Fibroblast of upper back skin (primary cell): ENCODE results near the gene CAPN5.
A peak's percentile ranks its signal among the peaks of the same experiment; 100 is the strongest.
"Not testable (repeated sequence)": the region's sequence is repeated elsewhere in the genome, so short reads cannot be mapped to it uniquely, and the experiment has no call there.

Experiments
- DNase-seq: peaks from one replicate; pipeline ENCODE4 v3.0.0-alpha.2; 2013

The CAPN5 gene

GRCh38 chr11:77044356-77044755, 22.4 kb upstream of the CAPN5 start:
- DNase-seq: no peak

DNA sequence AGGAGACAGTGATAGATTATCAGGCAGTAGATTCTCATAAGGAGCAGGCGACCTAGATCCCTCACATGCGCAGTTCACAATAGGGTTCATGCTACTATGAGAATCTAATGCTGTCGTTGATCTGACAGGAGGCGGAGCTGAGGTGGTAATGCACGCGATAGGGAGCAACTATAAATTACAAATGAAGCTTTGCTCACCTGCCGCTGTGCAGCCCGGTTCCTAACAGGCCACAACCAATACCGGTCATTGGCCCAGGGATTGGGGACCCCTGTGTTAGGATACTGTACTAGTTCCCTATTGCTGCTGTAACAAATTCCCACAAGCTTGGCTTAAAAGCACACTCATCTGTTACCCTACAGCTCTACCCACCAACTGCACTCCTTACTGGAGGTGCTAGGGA, 21.9 kb upstream of the CAPN5 start:
- no peak for DNase-seq

DNA sequence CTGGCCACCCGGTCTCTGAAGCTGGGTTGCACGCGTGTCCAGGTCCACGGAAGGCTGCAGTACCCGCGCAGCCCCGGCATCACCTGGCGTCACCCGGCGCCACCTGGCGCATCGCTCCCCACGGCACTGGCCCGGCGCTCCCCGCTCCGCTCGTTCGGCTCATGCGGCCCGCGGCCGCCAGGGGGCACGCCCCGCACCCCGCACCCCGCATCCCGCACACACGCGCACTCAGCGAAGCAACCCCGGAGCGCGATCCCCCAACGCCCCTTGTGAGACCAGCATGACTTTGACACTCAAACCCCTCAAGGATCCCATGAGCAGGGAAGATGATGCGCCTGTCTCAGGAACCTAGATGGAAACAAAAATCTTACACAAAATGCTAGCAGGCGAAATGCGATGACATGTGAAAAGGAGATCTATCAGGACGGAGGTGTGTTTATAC, 20.7 kb upstream of the CAPN5 start:
- no peak for DNase-seq

DNA sequence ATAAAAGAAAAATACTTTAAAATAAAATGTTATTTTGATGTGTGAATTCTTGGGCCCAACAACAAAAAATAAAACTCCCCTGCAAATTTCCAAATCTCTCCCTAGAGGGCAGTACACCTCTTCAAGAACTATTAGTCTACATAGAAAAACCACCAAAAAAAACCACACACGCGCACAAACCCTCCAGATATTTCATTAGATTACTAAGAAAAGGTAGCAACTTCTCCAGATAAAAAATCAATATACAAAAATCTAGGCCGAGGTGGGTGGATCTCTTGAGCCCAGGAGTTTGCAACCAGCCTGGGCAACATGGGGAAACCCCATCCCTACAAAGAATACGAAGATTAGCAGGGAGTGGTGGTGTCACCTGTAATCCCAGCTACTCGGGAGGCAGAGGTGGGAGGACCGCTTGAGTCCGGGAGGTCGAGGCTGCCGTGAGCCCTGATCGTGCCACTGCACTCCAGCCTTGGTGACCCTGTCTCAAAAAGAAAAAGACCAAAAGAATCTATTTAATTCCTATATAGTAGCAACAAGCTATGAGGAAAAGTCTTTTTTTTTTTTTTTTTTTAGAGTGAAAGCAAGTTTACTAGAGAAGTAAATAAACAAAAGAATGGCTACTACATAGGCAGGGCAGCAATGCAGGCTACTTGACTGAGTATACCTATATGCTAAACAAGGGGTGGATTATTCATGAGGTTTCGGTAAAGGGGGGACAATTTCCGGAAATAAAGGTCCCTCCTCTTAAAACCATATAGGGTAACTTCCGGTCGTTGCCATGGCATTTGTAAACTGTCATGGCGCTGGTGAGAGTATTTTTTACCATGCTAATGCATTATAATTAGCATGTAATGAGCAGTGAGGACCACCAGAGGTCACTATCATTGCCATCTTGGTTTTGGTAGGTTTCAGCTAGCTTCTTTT, 19.5 kb upstream of the CAPN5 start:
- DNase-seq: peak; percentile 95

DNA sequence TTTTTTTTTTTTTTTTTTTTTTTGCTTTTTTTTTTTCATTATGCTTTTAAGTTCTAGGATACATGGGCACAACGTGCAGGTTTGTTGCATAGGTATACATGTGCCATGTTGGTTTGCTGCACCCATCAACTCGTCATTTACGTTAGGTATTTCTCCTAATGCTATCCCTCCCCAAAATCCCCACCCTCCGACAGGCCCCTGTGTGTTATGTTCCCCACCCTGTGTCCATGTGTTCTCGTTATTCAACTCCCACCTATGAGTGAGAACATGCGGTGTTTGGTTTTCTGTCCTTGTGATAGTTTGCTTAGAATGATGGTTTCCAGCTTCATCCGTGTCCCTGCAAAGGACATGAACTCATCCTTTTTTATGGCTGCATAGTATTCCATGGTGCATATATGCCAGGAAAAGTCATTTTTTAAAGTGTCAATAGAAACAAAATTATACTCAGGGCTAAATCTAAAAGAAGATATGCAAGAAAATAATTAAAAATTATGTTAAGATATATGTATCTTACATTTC, 18.8 kb upstream of the CAPN5 start:
- DNase-seq: not testable (repeated sequence)

GRCh38 chr11:77049026-77049425, 17.7 kb upstream of the CAPN5 start:
- no peak for DNase-seq

GRCh38 chr11:77051511-77051910, 15.3 kb upstream of the CAPN5 start:
- no peak for DNase-seq

DNA sequence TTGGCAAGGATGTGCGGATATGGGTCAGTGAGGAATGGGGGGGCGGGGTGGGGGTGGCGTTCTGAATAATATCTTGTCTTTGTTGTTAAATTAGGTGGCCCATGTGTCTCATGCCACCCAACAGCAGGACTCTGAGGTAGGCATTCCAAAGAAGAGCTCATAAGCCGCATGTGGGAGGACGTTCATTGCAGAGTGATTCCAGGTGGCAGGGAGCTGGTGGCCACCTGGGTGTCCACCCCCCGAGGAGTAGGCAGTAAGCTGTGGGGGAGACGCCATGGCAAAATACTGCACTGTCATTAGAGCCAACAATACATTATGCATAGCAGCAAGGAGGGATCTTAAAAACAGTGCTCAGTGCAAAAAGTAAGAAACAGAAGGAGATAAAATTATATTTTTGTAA, 14.3 kb upstream of the CAPN5 start:
- DNase-seq: no peak

DNA sequence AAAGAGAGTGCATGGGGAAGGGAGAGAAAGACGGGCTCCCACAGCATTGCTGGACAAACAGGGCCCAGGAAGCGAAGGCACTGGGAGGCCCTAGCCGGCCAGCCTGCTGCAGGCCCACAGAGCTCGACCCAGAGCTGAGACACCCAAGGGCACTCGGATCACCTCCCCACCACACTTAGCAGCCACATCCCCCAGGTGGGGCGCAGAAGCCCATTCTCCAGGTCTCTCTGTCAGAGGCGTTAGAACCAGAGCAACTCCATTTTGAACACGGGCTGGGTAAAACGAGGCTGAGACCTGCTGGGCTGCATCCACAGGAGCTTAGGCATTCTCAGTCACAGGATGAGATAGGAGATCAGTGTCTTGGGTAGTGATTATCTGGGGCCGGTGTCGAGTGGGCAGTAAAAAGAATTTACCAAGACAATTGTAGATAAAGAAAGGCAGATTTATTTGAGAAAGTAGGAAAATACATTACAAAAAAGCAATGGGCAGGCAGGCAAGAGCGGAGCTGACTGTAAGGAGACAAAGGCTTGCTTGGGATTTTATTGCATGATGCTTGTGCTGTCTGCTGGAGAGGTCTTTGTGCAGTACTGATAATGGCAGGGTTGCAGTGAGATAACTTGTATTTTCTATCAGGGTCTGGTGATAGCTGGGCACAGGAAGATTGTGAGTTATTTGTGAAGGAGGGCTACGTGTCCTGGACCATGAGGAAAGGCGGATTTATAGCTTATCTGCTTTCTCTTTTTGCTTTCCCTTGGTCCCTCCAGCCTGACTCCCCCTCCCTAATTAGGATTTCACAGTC, 13.4 kb upstream of the CAPN5 start:
- no peak for DNase-seq

DNA sequence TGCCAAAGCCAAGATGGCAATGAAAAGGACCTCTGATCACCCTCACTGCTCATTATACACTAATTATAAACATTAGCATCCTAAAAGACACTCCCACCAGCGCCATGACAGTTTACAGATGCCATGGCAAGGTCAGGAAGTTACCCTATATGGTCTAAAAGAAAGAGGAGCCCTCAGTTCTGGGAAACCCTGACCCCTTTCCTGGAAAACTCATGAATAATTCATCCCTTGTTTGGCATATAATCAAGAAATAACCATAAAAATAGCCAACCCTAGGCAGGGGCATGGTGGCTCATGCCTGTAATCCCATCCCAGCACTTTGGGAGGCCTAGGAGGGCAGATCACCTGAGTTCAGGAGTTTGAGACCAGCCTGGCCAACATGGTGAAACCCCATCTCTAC, 12.7 kb upstream of the CAPN5 start:
- DNase-seq: no peak

GRCh38 chr11:77055101-77055561, 11.6 kb upstream of the CAPN5 start:
- DNase-seq: no peak

- no peak for DNase-seq
These were observed 10.9 kb upstream of the CAPN5 start for GRCh38 chr11:77055913-77056312.

DNA sequence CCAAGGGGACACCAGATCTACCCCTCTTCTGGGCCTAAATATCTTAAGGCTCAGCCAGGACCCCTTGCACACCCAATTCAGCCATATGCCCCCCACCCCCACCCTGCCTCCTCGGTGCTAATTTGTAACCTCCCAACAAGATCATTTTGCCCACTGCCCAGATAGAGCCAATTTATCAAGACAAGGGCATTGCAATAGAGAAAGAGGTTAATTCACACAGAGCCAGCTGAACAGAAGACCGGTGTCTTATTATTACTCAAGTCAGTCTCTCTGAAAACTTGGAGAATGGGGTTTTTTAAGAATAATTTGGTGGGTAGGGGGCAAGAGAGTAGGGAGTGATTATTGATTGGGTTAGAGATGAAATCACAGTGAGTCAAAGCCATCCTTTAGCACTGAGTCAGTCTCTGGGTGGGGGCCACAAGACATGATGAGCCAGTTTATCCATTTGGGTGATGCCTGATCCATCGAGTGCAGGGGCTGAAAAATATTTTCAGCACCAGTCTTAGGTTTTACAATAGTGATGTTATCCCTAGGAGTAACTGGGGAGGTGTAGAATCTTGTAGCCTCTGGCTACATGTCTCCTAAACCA, 9.9 kb upstream of the CAPN5 start:
- DNase-seq: no peak

DNA sequence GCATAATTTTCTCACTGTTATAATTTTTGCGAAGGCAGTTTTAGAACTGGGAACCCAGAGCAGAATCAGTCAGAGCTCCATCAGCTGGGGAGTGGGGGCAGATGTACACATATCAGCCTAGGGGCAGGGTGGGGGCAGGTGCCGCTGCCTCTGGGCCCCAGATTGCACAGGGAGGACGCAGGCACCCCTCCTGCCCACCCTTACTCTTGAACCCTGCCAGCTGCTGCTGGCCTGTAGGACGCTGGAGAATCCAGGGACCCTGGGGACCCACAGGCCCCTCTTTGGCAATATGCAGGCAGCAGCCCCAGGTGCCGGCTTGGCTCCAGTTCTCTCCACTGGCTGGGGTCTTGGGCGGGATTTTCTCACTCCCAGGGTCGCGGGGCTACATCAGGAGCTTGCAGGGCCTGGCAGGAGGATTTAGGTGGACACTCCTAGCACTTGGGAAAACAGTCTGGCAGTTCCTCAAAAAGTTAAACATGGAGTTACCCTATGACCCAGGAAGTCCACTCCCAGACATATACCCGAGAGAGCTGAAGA, 8.8 kb upstream of the CAPN5 start:
- no peak for DNase-seq

DNA sequence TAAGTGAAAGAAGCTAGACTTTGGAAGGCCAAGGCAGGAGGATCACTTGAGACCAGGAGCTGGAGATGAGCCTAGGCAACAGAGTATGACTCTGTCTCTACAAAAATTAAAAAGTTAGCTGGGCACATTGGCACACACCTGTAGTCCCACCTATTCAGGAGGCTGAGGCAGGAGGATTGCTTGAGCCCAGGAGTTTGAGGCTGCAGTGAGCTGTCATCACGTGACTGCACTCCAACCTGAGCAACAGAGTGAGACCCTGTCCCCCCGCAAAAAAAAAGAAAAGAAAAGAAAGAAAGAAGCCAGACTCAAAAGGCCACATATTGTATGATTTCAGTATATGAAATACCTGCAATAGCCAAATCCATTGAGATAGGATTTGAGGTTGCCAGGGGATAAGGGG, 7.9 kb upstream of the CAPN5 start:
- no peak for DNase-seq

DNA sequence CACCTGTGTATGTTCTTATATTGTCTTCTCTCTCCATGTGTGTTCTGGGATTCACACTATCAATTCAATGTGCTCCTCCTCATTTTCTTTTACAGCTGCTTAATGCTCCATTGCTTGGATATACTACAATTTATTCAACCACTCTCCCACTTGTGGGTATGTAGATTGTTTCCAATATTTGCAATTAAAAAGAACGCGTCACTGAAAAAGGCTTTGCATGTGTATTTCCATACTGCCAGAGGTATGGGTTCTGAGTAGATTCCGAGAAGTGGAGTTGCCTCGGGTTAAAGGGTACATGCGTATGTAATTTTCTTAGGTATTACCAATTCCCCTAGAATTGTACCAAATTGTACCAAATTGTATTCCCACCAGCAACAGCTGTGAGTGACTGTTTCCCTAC, 7.0 kb upstream of the CAPN5 start:
- no peak for DNase-seq

- DNase-seq: no peak
These were observed 6.5 kb upstream of the CAPN5 start for GRCh38 chr11:77060234-77060633.

DNA sequence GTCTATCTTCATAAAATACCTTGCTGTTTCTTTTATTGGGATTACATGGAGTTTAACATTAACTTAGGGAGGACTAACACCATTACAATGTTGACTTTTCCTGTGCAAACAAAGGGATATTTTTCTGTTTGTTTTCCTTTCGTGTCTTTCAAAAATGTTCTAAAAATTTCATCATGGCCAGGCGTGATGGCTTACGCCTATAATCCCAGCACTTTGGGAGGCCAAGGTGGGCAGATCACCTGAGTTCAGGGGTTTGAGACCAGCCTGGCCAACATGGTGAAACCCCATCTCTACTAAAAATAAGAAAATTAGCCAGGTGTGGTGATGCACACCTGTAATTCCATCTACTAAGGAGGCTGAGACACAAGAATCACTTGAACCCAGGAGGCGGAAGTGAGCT, 5.5 kb upstream of the CAPN5 start:
- not testable (repeated sequence) for DNase-seq

- DNase-seq: no peak
These were observed 3.8 kb upstream of the CAPN5 start for GRCh38 chr11:77062924-77063323.

DNA sequence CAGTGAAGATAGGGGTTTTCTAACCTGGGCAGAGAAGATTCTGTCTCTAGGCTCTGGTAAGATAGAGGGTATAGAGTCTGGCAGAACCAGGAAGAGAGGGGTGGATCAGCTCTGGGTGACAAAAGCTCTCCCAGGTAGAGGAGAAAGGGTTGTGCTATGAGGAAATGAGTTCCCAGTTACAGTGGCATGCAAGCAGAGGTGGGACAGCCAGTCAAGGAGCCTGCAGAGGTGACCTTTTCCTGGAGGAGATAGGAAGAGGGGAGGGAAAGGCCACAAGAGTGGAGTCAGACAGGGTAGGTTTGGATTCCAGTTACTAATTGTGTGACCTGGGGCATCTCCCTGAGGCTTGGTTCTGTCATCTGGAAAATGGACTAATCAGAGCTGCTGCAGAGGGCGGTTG, 3.4 kb upstream of the CAPN5 start:
- no peak for DNase-seq

DNA sequence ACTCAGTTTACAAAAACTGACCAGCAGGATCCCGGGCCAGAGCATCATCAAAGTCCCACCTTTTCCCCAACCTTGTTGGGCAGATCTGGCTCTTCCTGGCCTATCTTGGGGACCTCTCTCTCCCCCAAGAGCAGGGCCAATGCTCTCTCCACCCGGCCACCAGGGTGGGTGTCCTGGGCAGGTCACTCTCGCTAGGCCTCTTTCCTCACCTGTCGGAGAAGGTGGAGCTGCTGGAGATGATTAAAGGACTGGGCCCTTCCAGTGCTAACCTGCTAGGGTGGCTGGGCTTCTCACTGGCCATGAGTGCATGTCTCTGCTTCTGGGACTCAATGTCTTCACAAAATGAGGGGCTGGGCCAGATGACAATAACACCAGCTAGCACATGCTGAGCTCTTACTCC, 2.9 kb upstream of the CAPN5 start:
- DNase-seq: no peak

GRCh38 chr11:77064648-77065217, 2.0 kb upstream of the CAPN5 start:
- DNase-seq: no peak

DNA sequence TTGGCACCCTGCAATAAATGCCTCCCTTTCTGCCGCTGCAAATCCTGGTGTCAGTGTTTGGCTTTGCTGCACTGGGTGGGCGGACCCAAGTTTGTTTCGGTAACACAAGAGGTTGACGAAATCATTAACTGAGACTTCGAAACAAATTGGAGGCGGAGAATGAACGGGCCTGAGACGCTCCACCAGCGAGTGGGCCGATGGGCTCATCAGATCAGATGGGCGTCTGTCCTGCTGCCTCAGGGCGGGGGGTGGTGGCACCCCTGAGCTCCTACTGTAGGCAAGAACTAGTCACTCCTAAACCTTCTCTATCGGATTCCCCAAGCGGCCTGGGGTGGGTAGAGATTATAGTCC, 918 bp upstream of the CAPN5 start:
- peak; percentile 44 for DNase-seq
